ENCODE measurements around the gene PCDHA11.
"Not testable (repeated sequence)": the region's sequence is repeated elsewhere in the genome, so short reads cannot be mapped to it uniquely, and the experiment has no call there.

Gene PCDHA11

DNA sequence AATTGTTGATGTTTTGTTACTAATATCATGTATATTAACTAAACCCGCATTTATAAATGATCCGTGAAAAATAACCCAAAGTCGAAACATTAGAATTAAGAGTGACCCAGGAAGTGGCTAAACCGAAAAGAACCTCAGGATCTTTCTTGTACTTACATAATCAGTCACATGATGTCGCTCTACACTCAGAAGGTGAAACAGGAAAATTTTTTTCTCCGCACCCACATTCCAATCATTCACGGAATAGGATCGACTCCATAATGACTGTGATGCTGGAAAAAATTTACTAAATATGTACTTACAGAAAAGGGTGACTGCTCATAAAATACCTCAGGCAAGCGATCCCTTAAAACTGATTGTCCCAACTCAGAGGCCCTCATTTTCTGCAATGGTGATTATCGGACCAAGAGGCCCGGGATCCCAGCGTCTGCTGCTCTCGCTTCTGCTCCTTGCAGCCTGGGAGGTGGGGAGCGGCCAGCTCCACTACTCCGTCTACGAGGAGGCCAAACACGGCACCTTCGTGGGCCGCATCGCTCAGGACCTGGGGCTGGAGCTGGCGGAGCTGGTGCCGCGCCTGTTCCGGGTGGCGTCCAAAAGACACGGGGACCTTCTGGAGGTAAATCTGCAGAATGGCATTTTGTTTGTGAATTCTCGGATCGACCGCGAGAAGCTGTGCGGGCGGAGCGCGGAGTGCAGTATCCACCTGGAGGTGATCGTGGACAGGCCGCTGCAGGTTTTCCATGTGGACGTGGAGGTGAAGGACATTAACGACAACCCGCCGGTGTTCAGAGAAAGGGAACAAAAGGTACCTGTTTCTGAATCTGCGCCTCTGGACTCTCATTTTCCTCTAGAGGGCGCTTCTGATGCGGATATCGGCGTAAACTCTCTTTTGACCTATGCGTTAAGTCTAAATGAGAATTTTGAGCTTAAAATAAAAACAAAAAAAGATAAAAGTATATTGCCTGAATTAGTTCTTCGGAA lies 6.6 kb downstream of the PCDHA11 start, which contains the start of gene PCDHA12:
TSS of gene PCDHA12 (plus strand) at position 224 of the 981 bp plus-strand sequence. CDS start at position 389, 165 bp downstream.
- H3K27ac ChIP-seq, result no peak within 1 kb of the TSS
- ChIA-PET POLR2A (ENCODE audit: low non-redundant PET) (no interaction called here), CTCF (interaction anchor here (0.6 to 2.5 kb wide), 9 partner anchors 16 to 192 kb away, joined by 3 to 21 read pairs (median 4); partner anchors contain the start of gene PCDHAC1)
- DNase-seq (ENCODE audit: low spot score), result peak; percentile 54
- TF ChIP-seq, protein P1, sequence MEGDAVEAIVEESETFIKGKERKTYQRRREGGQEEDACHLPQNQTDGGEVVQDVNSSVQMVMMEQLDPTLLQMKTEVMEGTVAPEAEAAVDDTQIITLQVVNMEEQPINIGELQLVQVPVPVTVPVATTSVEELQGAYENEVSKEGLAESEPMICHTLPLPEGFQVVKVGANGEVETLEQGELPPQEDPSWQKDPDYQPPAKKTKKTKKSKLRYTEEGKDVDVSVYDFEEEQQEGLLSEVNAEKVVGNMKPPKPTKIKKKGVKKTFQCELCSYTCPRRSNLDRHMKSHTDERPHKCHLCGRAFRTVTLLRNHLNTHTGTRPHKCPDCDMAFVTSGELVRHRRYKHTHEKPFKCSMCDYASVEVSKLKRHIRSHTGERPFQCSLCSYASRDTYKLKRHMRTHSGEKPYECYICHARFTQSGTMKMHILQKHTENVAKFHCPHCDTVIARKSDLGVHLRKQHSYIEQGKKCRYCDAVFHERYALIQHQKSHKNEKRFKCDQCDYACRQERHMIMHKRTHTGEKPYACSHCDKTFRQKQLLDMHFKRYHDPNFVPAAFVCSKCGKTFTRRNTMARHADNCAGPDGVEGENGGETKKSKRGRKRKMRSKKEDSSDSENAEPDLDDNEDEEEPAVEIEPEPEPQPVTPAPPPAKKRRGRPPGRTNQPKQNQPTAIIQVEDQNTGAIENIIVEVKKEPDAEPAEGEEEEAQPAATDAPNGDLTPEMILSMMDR (conservative IDR thresholded peaks at IDR 0.05; ENCODE audit: low read depth), result peak; percentile 12; the same call in 1 of the 2 replicates

DNA sequence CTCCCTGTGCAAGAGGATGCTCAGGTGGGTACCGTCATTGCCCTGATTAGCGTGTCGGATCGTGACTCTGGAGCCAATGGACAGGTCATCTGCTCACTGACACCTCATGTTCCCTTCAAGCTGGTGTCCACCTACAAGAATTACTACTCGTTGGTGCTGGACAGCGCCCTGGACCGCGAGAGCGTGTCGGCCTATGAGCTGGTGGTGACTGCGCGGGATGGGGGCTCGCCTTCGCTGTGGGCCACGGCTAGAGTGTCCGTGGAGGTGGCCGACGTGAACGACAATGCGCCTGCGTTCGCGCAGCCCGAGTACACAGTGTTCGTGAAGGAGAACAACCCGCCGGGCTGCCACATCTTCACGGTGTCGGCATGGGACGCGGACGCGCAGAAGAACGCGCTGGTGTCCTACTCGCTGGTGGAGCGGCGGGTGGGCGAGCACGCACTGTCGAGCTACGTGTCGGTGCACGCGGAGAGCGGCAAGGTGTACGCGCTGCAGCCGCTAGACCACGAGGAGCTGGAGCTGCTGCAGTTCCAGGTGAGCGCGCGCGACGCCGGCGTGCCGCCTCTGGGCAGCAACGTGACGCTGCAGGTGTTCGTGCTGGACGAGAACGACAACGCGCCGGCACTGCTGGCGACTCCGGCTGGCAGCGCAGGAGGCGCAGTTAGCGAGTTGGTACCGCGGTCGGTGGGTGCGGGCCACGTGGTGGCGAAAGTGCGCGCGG lies 7.9 kb downstream of the PCDHA11 start:
- H3K27ac ChIP-seq; DNase-seq (ENCODE audit: low spot score); POLR2A ChIA-PET (ENCODE audit: low non-redundant PET): not testable (repeated sequence)
- CTCF ChIA-PET, result interaction anchor here (0.6 to 2.5 kb wide), 4 partner anchors 122 to 452 kb away, joined by 3 to 21 read pairs (median 4); no protein-coding TSS in a partner anchor

DNA sequence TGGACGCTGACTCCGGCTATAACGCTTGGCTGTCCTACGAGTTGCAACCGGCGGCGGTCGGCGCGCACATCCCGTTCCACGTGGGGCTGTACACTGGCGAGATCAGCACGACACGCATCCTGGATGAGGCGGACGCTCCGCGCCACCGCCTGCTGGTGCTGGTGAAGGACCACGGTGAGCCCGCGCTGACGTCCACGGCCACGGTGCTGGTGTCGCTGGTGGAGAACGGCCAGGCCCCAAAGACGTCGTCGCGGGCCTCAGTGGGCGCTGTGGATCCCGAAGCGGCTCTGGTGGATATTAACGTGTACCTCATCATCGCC lies 8.5 kb downstream of the PCDHA11 start:
- DNase-seq (ENCODE audit: low spot score), result no peak
- TF ChIP-seq, protein P1 (conservative IDR thresholded peaks at IDR 0.05; ENCODE audit: low read depth), result no peak
- CTCF ChIA-PET, result interaction anchor here (1.0 kb wide), 1 partner anchor 451 kb away, joined by 5 read pairs; no protein-coding TSS in a partner anchor
- no peak overlapping the region for H3K27ac ChIP-seq
- POLR2A ChIA-PET (ENCODE audit: low non-redundant PET), result no interaction called here

DNA sequence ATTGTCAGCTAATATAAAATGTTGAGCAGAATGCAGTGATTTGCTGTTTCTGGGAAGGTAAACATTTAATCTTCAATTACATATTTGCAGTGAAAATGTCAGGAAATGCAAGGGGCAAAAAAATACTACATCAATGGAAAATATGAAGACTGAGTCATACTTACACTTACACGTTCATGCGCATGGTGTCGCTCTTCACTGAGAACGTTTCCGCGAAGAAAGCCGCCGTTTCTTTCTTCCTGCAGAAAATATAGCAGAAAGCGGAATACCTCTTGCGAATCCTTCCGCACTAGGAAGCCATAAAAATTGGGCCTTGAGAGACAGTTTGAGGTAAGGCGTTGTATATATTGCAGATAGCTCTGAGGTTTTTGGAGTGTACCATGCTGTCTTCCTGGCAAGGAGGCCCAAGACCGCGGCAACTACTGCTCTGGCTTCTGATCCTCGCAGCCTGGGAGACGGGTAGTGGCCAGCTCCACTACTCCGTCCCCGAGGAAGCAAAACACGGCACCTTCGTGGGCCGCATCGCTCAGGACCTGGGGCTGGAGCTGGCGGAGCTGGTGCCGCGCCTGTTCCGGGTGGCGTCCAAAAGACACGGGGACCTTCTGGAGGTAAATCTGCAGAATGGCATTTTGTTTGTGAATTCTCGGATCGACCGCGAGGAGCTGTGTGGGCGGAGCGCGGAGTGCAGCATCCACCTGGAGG lies 13.3 kb downstream of the PCDHA11 start, which contains the start of gene PCDHA13:
TSS of gene PCDHA13 (plus strand) at position 236 of the 702 bp plus-strand sequence. CDS start at position 381, 145 bp downstream.
- TF ChIP-seq, protein P1 (conservative IDR thresholded peaks at IDR 0.05; ENCODE audit: low read depth), result peak; percentile 78
- DNase-seq (ENCODE audit: low spot score), result peak; percentile 59
- POLR2A ChIA-PET (ENCODE audit: low non-redundant PET), result no interaction called here
- CTCF ChIA-PET, result interaction anchor here (0.6 to 4.0 kb wide), 20 partner anchors 9 to 1055 kb away, joined by 3 to 50 read pairs (median 4); partner anchors contain the start of genes PCDHA11, PCDHA8, PCDHAC1 and PCDHAC2
- no peak within 1 kb of the TSS for H3K27ac ChIP-seq

DNA sequence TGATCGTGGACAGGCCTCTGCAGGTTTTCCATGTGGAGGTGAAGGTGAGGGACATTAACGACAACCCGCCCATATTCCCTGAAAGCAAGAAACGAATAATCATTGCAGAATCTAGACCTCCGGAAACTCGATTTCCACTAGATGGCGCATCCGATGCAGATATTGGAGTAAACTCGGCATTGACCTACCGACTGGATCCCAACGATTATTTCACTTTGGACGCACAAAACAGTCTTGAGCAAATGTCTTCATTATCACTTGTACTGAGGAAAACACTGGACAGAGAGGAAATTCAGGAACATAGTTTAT lies 13.8 kb downstream of the PCDHA11 start:
- peak; percentile 62 for DNase-seq (ENCODE audit: low spot score)
- no peak overlapping the region for H3K27ac ChIP-seq
- TF ChIP-seq, protein P1 (conservative IDR thresholded peaks at IDR 0.05; ENCODE audit: low read depth), result no peak
- CTCF ChIA-PET, result interaction anchor here (0.6 to 4.0 kb wide), 16 partner anchors 9 to 1054 kb away, joined by 3 to 50 read pairs (median 4); partner anchors contain the start of genes PCDHA11, PCDHA8, PCDHAC1 and PCDHAC2
- POLR2A ChIA-PET (ENCODE audit: low non-redundant PET), result no interaction called here

DNA sequence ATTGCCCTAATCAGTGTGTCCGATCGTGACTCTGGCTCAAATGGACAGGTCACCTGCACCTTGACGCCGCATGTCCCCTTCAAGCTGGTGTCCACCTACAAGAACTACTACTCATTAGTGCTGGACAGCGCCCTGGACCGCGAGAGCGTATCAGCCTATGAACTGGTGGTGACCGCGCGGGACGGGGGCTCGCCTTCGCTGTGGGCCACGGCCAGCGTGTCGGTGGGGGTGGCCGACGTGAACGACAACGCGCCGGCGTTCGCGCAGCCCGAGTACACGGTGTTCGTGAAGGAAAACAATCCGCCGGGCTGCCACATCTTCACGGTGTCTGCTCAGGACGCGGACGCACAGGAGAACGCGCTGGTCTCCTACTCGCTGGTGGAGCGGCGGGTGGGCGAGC lies 14.6 kb downstream of the PCDHA11 start:
- POLR2A ChIA-PET (ENCODE audit: low non-redundant PET), result no interaction called here
- no peak overlapping the region for H3K27ac ChIP-seq
- CTCF ChIA-PET, result interaction anchor here (0.5 to 4.0 kb wide), 10 partner anchors 24 to 157 kb away, joined by 3 to 50 read pairs (median 4); partner anchors contain the start of genes PCDHA8 and PCDHAC1
- no peak for DNase-seq (ENCODE audit: low spot score)
- TF ChIP-seq, protein P1 (conservative IDR thresholded peaks at IDR 0.05; ENCODE audit: low read depth), result no peak
